Fibroblast of mammary gland (primary cell): ENCODE measurements around the gene ZNF438.
"Not testable (repeated sequence)": the region's sequence is repeated elsewhere in the genome, so short reads cannot be mapped to it uniquely, and the experiment has no call there.

Experiments used
- DNase-seq: peaks from one replicate; pipeline ENCODE4 v3.0.0-alpha.2; 2010; ENCODE audit warnings: low read depth
- H3K4me3 ChIP-seq: 2 replicates; pipeline ENCODE4 v1.5.1; 2011; ENCODE audit warnings: low read depth, mild to moderate bottlenecking, low read length, moderate library complexity; ENCODE audit not compliant: control insufficient read depth
- CTCF ChIP-seq: conservative IDR thresholded peaks from 2 replicates; pipeline ENCODE4 v1.5.1; 2011; ENCODE audit warnings: low read depth, low read length, inconsistent platforms; ENCODE audit not compliant: control insufficient read depth, insufficient read depth

The ZNF438 gene

GRCh38 chr10:31069411-31069810 lies 37.7 kb upstream of the ZNF438 start:
- no peak for TF ChIP-seq CTCF
- H3K4me3 ChIP-seq = no peak overlapping the region
- DNase-seq = no peak

GRCh38 chr10:31064348-31064747 lies 32.7 kb upstream of the ZNF438 start:
- H3K4me3 ChIP-seq = no peak overlapping the region
- DNase-seq = peak; percentile 99
- no peak for TF ChIP-seq CTCF

- DNase-seq = peak; percentile 53
- H3K4me3 ChIP-seq = no peak overlapping the region
- no peak for TF ChIP-seq CTCF
Measured at GRCh38 chr10:31063841-31064240, 32.2 kb upstream of the ZNF438 start.

GRCh38 chr10:31062856-31063255 lies 31.2 kb upstream of the ZNF438 start:
- no peak for TF ChIP-seq CTCF
- DNase-seq = peak; percentile 89

GRCh38 chr10:31061941-31062340 lies 30.3 kb upstream of the ZNF438 start:
- no peak for DNase-seq
- no peak overlapping the region for H3K4me3 ChIP-seq
- no peak for TF ChIP-seq CTCF

More at GRCh38 chr10:31062856-31063255, 31.2 kb upstream of the ZNF438 start:
- no peak overlapping the region for H3K4me3 ChIP-seq

- TF ChIP-seq CTCF = no peak
- no peak overlapping the region for H3K4me3 ChIP-seq
- DNase-seq = peak; percentile 16
Measured at GRCh38 chr10:31058795-31059703, 27.4 kb upstream of the ZNF438 start.

- not testable (repeated sequence) for H3K4me3 ChIP-seq, DNase-seq
Measured at GRCh38 chr10:31056678-31057077, 25.0 kb upstream of the ZNF438 start.
